KOPT-K1 (cell line): ENCODE results near the gene SDSL.

Experiments used
- H3K27ac ChIP-seq: fragments of 200-600 bp; sonication (generic); 2 replicates; pipeline ENCODE4 v1.5.1; 2016; ENCODE audit warnings: antibody characterized with exemption, mild to moderate bottlenecking, low read depth, low read length; ENCODE audit not compliant: poor library complexity, severe bottlenecking
- H3K36me3 ChIP-seq: fragments of 200-600 bp; sonication (generic); 2 replicates; pipeline ENCODE4 v1.5.1; 2017; ENCODE audit warnings: antibody characterized with exemption, mild to moderate bottlenecking, low read length, moderate library complexity; ENCODE audit not compliant: insufficient read depth
- H3K9me3 ChIP-seq: fragments of 200-600 bp; sonication (generic); 2 replicates; pipeline ENCODE4 v1.5.1; 2017; ENCODE audit warnings: antibody characterized with exemption, low read length, mild to moderate bottlenecking; ENCODE audit not compliant: insufficient read depth, poor library complexity, severe bottlenecking

Gene SDSL

DNA sequence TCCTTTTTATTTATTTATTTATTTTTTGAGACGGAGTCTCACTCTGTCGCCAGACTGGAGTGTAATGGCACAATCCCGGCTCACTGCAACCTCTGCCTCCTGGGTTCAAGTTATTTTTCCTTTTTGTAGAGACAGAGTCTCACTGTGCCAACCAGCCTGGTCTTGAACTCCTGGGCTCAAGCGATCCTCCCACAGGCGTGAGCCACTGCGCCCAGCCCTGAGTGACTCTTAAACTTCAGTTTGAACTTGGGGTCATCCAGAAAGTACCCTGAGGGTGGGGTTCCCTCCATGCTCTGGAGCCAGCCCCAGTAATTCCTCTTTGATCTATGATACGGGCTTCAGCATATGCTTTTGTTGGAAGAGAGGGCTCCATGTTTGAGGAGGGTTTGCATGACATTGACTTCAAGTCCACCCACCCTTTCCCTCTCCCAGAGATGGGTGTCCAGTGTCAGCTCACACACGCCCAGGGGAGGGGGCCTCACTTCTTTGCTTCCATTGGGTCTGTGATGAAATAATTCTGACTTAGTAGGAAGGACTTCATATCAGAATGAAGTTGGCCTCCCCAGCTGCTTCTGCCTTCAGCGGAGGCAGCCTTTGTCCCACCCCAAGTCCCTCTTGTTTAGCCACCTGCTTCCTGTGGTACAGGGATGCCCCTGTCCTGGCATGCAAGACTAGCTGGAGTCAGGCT, 30.4 kb upstream of the SDSL start:
- no peak overlapping the region for H3K27ac ChIP-seq
- no peaks in the 10 kb centered on the region for H3K36me3 ChIP-seq
- H3K9me3 ChIP-seq = no peaks in the 10 kb centered on the region

DNA sequence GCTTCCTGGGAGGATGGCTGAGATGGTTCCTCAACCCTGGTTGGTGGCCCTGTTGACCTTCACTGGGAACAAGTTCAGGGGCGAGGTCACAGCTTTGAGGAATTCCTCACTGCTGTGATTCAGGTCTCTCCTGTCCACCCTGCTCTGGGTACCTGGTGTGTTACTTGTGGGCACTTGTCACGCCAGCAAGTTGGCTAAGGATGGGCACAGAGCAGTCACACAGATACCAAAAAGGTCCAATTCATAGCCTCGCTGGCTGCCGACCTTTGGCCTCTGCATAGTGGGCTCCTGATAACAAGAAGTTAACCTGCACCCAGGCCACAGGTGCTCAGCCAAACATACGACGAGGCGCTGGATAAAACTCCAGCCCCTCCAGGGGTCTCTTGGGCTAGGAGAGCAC, 29.7 kb upstream of the SDSL start:
- Histone ChIP-seq H3K27ac (no peak overlapping the region), H3K36me3 (no peaks in the 10 kb centered on the region), H3K9me3 (no peaks in the 10 kb centered on the region)

DNA sequence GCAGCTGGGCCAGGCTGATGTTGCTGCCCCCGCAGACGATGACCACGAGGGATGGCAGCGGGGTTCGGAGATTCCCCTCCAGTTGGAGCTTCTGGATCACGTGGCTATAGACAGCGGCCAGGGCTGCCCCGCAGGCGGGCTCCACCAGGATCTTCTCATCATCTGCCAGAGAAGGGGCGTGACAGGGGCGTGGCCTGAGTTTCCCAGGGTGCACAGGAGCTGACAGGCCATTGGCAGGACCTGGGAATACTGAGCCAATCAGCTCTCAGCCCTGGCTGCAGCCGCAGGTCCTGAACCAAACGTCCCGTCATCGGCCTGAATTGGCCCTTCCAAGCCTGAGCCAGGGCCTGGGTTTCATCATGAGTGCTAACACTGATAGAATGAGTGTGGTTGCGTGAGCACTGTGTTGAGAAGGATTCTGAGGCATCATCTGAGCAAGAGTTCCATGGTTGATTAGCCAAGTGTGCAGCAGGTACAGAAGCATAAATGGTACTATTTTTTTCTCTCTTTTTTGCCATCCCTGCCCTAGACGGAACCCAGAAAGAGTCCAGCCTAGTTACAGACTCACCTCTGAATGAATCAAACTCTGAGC, 29.1 kb upstream of the SDSL start:
- Histone ChIP-seq H3K27ac (no peak overlapping the region), H3K36me3 (no peaks in the 10 kb centered on the region), H3K9me3 (no peaks in the 10 kb centered on the region)

DNA sequence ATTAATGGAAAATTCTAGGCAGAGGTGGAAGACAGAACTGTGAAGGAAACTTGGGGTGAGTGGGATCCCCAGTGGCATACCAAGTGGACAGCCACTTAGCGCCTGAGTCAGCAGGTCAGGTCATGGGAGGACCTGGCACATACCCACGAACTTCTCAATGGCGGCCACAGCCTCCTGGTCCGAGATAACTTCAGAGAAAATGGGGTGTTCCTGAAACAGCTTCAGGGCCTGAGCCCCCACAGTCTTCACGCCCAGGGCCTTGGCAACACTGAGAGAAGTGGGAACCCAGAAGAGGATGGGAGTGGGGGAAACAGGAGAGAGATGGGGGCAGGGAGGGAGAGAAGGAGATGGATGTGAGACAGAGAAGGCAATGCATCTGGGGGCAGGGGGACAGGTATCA, 28.4 kb upstream of the SDSL start:
- Histone ChIP-seq H3K36me3 (no peaks in the 10 kb centered on the region), H3K9me3 (no peaks in the 10 kb centered on the region), H3K27ac (no peak overlapping the region)

DNA sequence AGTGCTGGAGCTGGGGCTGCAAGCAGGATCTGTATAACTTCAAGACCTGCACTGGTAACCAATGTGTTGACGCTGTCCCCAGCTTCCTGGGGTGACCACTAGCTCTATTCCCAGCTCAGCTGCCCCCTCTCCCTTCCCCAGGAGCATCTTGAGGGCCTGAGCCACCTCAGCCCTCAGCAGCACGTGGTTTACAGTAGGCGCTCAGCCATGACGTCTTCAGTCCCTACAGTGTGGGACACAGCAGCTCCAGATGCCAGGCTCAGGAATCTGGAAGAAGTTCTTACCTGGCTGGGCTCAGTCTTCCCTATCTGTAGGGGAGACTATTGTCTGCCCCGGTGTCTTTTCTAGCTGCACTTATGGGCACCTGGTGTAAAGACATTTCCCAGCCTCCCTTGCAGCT, 27.1 kb upstream of the SDSL start:
- H3K36me3 ChIP-seq = no peaks in the 10 kb centered on the region
- no peak overlapping the region for H3K27ac ChIP-seq
- H3K9me3 ChIP-seq = no peaks in the 10 kb centered on the region

DNA sequence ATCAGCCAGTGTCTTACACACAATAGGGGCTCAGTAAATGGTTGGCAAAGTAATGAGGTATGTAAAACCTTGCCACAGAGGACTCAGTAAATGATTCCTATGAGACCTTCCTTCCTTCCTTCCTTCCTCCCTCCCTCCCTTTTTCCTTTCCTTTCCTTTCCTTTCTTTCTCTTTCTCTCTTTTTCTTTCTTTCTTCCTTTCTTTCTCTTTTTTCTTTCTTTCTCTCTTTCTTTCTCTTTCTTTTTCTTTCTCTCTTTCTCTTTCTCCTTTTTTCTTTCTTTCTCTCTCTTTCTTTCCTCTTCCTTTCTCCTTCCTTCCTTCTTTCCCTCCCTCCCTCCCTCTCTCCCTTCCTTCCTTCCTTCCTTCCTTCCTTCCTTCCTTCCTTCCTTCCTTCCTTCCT, 26.0 kb upstream of the SDSL start:
- Histone ChIP-seq H3K27ac (no peak overlapping the region), H3K9me3 (no peaks in the 10 kb centered on the region)

DNA sequence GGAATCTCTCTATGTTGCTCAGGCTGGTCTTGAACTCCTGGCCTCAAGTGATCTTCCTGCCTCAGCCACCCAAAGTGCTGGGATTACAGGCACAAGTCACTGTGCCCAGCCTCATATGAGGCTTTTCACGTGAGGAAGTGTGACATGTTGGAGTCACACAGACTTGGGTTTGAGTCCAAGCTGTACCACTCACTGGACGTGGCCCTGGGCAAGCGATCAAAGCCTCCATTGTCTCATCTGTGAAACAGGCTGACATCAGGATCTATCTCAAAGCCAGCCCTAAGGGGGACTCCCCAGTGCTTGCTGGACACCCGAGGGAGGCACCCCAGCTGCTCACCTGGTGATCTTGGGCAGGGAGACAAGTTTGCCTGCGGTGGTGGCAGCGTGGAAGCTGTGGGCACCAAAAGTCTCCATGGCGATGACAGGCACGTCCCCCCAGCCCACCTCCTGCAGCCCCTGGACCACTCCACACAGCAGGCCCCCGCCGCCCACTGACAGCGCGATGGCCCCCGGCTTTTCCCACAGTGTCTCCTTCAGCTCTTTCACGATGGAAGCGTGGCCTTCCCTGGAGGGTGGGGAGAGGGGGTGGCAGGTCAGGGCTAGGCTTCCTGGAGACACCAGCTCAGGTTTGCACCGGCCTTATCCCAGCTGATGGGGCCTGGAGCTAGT, 25.2 kb upstream of the SDSL start:
- no peak overlapping the region for H3K27ac ChIP-seq
- H3K9me3 ChIP-seq = no peaks in the 10 kb centered on the region
- no peaks in the 10 kb centered on the region for H3K36me3 ChIP-seq

More for the DNA sequence above, 26.0 kb upstream of the SDSL start:
- H3K36me3 ChIP-seq = no peaks in the 10 kb centered on the region

DNA sequence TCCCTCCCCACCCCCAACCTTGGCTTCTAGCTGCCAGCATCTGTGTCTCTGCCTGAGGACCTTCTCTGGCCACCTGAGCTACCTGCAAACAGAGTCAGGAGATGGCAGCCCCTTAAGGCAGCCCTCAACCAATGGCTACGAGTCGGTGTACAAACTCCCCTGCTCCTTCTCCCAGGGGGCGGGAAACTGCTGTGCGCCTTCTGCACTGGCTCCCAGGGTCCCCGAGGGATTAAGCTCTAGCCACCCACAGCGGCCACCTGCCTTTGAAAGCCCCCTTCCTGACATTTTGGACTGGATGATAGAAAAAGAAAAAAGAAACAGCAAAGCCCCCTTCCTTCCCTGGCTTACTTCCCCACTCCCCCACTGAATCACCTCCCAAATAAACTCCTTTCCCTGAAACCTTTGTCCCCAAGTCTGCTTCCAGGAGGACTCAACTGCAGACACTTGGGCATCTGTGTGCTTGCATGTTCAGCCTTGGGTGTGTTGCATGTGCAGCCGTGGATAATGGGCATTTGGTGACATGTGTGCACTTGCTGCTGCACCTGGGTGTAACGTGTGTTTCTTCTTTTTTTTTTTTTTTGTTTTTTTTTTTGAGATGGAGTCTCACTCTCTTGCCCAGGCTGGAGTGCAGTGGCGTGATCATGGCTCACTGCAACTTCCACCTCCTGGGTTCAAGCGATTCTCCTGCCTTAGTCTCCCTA, 24.5 kb upstream of the SDSL start:
- Histone ChIP-seq H3K9me3 (no peaks in the 10 kb centered on the region), H3K36me3 (no peaks in the 10 kb centered on the region), H3K27ac (no peak overlapping the region)

DNA sequence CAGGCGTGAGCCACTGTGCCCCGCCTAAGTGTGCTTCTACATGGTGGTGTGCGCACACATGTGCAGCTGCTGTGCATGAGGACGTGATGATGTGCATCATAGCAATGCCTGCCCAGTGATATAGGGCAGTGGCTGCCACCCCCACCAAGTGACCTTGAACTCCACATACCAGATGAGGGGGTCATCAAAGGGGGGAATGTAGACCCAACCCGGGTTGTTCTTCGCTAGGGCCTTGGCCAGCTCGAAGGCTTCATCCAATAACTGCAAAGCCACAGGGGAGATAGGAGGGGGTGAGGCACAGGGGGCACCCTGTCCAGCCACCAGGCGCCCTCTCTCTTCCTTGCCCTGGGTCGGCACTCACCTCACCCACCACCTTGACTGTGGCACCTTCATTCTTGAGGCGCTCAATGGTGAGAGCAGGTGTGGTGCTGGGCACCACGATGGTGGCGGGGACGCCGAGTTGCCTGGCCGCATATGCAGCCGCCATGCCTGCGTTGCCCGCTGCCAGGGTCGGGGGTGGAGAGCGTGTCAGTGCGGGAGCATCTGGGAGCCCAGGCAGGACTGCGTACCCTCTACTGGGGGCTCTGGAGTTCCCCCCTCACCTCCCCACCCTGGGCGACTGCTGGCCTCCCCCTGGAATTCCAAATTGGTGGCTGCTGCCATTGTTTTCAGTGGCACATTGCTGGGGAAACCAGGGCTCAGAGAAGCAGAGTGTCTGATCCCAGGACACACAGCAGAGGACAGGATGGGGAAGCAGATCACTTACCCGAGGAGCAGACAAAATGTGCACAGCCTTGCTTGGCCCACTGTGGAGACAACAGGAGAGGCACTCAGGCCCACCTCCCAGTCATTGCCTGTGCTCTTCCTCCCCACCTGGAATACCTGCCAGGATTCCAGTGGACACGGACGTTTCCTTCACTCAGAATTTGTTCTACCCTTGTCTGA, 23.6 kb upstream of the SDSL start:
- Histone ChIP-seq H3K9me3 (no peaks in the 10 kb centered on the region), H3K27ac (no peak overlapping the region), H3K36me3 (no peaks in the 10 kb centered on the region)

DNA sequence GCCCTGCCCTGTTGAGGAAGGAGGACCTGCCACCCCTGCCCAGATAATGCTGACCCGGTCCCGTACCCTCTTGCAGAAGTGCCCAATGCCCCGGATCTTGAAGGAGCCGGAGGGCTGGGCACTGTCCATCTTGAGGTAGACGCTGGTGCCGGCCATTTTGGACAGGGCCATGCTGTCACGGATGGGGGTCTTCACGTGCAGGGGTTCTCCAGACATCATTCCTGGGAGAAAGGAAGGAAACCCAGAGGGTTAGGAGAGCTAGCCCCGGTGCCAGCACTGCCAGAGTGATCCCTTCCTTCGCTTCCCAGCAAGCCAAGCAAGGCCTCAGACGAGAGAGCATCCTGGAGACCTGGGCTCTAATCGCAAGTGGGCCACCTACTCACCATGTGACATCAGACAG, 22.7 kb upstream of the SDSL start:
- H3K36me3 ChIP-seq = no peaks in the 10 kb centered on the region
- H3K27ac ChIP-seq = no peak overlapping the region
- no peaks in the 10 kb centered on the region for H3K9me3 ChIP-seq

DNA sequence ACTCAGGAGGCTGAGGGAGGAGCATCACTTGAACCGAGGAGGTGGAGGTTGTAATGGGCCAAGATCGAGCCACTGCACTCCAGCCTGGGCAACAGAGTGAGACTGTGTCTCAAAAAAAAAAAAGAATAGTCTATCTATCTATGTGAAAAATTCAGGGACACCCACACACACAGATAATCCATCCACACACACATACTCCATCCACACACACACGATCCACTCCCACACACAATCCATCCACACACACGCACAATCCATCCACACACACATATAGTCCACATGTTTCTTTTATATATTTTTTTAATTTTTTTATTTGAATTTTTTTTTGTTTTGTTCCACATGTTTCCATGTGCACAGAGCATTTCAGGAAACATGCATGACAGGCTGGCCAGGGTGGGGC, 21.8 kb upstream of the SDSL start:
- Histone ChIP-seq H3K27ac (no peak overlapping the region), H3K9me3 (no peaks in the 10 kb centered on the region), H3K36me3 (no peaks in the 10 kb centered on the region)

DNA sequence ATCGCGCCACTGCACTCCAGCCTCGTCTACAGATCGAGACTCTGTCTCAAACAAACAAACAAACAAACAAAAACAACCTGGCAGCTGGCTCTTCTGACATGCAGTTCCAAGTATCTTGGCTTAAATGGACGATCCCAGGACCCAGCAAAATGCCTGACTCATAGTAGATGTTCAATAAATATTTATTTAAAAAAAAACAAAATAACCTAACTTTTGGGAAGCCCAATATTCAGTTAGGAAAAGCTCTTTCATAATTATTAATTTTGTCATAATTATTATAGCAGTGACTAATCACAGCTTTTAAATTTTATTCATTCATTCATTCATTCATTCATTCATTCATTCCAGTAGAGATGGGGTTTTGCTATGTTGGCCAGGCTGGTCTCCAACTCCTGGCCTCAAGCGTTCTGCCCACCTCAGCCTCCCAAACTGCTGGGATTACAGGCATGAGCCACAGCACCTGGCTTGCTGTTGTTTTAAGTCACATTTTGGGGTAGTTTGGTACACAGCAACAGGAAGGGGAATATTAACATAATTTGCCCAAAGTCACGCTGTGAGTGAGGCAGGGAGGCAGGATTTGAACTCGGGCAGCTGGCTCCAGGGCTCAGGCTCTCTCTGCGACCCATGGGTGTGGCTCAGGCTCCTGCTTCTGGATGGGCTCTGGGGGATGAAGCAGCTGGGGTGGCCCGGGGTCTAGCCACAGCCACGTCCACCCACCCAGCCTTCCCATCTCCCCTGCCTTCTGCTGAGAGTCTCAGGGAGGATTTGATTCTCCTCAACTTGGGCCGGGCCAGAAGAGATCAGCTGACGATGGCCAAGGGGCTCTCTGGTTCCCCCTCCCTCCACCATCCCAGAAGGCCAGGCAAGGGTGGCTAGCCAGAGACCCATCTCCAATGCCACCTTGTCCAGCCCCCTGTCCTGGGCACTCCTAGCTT, 20.8 kb upstream of the SDSL start:
- Histone ChIP-seq H3K9me3 (no peaks in the 10 kb centered on the region), H3K27ac (no peak overlapping the region), H3K36me3 (no peaks in the 10 kb centered on the region)

DNA sequence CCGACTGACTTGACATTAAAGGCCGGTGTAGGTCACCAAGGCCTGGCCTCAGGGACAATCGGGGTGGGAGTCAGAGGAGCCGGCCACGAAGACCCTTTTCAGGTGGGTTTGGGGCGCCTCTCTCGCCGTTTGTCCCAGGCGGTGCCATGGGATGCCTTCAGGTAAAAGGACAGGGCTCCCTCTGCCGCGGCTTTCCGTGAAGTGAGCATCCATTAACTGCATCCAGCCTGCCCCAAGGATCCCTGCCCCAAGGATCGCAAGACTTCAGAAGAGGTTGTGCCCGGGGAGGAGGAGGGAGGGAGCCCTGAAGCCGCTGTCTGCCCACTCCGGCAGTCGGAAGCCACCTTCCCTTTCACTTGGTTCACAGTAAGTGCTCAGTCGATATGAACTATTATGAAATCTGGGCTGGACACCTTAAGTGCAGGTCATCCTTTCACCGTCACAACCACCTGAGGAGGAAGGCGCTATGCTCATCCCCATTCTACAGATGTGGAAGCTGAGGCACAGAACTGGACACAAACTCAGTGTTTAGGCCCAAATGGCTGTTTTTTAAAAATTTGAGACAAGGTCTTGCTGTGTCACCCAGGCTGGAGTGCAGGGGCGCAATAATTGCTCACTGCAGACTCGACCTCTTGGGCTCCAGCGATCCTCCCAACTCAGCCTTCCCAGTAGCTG, 19.5 kb upstream of the SDSL start:
- Histone ChIP-seq H3K27ac (no peak overlapping the region), H3K36me3 (no peaks in the 10 kb centered on the region), H3K9me3 (no peaks in the 10 kb centered on the region)
